Measurements from ENCODE around the gene EYS.

Gene EYS

DNA sequence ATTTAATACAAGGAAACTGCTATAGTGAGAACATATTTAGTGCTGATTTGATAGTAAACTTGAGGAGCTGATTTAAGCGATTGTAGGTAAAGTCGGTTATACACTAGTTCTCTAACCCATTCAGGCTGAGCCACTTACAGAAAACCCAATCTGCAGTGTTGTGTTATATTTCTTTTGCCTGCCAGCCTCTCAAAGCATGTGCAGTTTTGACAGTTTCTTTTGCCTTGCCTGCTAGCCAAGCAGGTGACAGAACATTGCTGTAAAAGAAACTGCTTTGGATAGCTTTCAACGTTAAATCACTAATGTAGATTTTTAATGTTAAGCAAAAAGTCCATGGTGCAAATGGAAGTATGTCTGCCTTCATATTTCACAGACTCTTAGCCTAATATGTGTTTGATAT lies 982.9 kb downstream of the EYS start:
- DNase-seq (ENCODE audit: low read depth in 2 of 2): no peak

DNA sequence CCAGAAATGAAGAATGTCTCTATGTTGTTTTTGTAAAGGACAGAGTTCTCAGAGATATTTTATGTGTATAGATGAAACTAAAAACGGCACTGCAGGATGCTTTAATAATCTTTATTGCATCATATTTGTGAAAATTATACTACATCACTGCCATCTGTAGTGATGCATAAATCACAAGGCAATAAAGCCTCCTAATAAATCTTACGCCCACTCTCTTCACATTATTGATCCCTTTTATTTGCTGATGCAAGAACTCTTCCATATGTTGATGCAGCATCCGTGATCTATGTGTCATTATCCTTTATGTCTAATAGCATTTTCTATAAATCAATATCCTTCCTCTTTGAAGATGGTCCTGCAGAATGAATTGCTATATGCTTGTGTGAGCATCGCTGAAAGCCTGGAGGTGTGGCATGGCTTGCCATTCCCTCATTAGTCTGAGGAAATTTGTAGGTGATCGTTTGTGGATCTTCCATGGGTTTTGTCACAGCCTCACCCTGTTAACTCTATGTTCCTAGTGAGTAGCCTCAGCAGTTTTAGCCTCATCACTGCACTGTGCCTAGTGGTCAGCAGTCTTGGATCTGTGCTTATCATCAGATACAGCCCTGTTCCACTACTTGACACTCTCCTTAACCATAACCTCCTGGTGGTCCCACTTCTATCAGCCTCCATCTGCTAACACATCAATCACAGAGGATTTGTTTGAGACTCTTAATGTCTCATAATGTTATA lies 983.5 kb downstream of the EYS start:
- no peak for DNase-seq (ENCODE audit: low read depth in 2 of 2)

DNA sequence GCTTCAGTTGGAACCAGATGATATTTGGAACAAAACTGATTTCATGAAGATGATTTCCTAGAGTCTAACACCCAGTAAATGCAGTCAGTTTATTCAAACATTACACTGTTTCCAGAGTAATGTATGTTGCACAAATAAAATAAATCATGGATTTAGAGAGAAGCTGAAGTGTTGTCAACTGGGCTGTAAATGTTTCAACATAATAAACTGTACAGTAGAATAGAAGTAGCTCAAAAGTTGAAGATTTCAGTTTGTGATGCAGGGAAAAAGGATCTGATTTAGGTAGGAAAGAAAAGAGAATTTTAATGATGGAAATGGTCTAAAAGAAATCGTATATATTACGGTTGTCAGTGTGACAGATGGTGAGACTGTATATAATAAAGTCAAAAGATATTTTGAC lies 985.2 kb downstream of the EYS start:
- no peak for DNase-seq (ENCODE audit: low read depth in 2 of 2)

DNA sequence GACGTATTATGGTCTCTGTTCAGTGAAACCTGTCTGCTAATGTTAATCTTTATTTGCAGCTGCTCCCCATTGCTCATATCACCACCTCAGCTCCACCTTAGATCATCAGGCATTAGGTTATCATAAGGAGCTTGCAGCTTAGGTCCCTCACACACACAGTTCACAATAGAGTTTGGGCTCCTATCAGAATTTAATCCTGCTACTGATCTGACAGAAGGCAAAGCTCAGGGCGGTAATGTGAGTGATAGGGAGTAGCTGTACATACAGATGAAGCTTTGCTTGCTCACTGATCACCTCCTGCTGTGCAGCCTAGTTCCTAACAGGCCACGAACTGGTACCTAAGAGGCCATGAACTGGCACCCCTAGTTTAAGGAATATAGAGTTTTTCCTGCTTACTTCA lies 989.7 kb downstream of the EYS start:
- DNase-seq (ENCODE audit: low read depth in 2 of 2): no peak

DNA sequence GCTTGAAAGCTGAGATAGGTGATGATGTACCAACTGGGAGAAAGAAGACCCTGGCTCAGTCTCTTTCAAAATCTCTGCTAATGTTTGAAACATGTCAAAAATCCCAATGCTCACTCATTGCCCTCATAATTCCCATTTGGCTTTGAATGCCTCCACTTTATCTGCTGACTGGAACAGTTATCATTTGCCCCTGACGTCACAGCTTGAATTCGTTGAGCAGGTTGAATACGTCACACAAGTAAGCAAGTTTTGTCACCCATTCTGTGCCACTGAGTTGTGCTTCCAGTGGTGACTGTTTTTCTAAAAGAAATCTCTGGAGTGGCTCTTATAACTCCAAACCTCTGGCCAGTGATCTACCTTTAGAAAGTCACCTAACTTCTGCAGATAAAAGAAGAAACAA lies 991.4 kb downstream of the EYS start:
- no peak for DNase-seq (ENCODE audit: low read depth in 2 of 2)

DNA sequence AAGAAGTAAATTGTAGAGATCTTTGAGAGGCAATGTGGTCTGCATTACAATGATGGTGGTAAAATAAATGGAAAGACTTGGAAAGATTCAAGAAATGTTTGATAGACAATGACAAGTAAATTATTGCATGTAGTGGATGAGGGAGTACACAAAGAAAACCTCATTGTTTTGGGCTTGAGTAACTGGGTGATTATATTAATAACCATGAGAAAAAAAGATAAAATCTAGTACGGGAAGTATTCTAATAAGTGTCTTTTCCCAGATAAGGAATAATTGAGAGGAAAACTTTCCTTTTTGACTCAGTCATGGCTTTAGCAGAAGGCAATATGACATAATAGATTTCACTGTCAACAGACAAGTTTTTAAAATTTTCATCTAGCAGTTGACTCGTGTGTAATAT lies 993.0 kb downstream of the EYS start:
- no peak for DNase-seq (ENCODE audit: low read depth in 2 of 2)

DNA sequence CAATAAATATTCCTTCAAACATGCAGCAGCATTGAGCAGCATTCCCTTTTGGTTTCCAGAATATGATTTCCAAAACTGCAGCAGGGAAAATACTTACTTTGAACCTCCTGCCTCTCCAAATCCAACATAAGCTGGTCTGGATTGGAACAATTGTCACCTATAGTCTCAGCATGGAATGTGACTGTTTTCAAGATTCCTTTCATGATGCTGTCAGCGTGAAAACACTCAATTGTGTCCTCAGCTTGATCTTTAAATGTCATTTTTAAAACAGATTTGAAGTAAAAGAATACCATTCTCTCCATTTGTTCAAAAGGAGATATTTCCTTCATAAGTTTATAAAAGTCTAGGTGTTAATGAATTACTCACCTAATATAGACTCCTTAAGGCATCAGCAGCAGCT lies 993.9 kb downstream of the EYS start:
- DNase-seq (ENCODE audit: low read depth in 2 of 2): no peak

DNA sequence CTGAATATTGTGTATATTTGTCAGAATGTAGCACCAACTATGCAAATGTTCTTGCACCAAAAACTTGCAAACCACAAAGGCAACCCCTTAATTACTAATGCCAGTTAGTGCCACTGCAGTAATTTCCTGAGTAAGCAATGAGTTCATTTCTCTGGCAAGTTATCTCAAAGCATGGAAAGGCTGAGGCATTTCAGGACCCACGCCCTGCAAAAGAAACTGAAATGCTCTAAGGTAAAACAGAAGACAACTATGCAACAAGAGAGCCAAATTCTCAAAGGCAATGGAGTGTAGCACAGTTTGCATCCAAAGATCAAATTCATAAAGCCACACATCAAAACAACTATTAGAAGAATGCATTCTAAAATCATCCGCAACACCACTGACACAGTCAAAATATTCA lies 994.4 kb downstream of the EYS start:
- DNase-seq (ENCODE audit: low read depth in 2 of 2): no peak

DNA sequence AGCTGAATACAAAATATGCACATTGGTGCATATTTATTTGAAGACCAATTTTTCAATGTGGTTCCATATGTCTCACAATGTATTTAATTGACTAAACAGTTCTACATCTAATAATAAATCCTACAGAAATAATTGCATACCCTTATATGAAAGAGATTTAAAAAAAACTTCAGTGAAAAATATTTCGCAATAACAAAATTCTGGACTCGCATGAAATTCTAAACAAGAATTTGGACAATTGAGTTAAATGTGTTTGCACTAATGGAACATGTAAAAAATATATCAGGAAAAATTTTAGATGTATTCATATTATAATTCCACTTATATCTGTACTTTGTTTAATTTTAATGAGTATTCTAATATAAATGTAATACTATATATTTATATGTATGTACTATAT lies 1003.1 kb downstream of the EYS start:
- DNase-seq (ENCODE audit: low read depth in 2 of 2): no peak

DNA sequence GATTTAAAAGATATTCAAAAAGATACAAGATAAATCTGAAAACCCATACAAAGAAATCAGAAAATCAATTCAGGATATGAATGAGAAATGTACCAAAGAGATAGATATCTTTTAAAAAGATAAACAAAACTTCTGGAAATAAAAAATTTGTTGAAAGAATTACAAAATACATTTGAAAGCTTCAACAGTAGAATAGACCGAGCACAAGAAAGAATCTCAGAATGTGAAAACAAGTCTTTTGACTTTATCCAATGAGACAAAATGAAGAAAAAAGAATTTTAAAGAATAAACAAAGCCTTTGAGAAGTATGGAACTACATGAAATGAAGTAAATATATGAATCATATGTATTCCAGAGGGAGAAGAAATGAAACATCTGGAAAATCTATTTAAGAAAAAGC lies 1011.0 kb downstream of the EYS start:
- no peak for DNase-seq (ENCODE audit: low read depth in 2 of 2)

DNA sequence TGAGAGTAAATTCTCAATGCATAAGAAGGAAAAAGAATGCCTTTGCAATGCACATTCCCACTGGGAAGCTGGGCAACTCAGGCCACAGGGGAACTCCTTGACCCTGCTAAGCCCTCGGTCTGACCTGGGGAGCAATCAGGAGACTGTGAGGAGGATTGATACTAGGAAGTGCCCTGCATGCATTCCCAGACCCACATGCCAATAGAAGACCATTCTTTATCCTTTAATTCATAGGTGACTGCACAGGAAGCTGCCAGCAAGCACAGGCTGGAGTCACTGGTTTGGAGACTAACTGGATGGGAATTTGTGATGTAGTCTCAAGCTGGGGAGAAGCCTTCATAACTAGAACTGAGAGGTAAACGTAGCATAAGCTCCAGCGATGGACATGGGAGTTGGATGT lies 1012.7 kb downstream of the EYS start:
- no peak for DNase-seq (ENCODE audit: low read depth in 2 of 2)

DNA sequence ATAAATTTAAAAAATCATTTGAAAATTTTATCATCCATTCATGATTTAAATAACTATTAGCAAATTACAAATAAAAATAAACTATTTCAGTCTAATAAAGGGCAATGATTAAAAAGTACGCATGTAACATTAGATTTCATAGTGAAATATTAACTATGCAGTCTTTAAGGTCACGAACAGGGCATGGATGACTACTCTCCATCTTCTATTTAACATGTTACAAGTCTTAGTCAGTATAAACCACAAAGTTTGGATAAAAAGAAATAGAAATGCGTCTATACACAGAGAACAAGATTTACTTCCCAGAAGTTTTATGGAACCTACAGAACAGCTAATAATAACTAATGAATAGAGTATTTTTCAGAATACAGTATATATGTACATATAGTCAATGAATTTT lies 1016.0 kb downstream of the EYS start:
- no peak for DNase-seq (ENCODE audit: low read depth in 2 of 2)

DNA sequence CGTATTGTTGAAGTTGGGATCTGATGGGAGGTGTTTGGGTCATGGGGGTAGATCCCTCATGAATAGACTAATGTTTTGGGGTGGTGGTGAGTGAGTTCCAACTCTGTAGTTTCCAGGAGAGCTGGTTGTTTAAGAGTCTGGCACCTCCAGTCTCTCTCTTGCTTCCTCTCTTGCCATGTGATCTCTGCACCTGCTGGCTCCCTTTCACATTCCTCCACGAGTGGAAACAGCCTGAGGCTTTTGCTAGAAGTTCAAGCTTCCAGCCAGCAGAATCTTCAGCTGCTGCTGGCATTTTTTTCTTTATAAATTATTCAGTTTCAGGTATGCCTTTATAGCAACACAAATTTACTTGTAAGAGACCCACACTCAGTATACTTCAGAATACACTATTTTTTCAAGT lies 1021.6 kb downstream of the EYS start:
- no peak for DNase-seq (ENCODE audit: low read depth in 2 of 2)

DNA sequence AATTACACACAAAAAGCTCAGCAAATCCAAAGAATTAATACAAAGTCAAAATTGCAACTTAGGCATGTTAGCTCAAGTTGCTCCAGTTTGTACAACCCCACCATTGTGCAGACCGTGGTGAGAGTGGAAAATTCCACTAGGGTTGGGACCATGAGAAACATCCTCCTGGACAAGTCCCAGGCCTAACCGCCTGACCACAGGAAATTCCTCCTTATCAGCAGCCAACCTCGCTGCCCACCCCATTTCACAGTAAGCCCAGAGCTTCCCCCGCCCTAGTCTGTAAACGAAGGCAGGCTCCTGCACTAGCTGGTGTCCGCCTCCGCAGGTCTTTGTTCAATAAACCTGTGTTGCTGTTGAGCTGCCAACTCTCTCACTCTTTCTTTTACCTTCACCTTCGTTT lies 1023.3 kb downstream of the EYS start:
- DNase-seq (ENCODE audit: low read depth in 2 of 2): no peak

DNA sequence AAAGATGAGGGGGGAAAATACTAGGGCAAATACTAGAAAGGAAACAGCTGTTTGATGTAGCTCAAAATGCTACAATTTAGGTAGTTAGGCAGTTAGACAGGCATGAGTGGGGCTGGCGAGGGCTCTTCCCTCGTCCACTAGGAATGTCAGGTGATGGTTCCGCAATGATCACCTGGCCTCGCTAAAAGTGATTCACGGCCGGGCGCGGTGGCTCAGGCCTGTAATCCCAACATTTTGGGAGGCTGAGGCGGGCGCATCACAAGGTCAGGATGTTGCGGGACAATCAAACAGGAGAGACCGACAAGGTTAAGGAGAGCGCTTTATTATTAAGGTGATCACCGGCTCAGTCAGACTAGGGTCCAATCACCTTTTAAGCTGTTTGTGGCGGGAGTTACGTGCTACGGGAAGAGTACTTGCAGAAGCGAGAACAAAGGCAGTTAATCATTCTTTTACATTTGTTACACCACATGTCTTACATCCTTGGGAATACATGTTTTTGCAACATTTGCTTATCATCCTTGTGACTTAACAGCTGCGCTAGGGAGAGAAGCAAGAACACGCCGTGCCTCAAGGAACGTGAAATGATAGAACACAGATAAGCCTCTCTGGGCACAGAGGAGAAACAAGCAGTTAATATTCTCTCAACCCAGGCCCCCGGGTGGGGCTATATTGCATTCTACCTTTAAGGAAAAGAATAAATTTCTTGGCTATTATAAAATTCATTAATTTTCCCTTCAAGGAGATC lies 1025.4 kb downstream of the EYS start:
- no peak for DNase-seq (ENCODE audit: low read depth in 2 of 2)

DNA sequence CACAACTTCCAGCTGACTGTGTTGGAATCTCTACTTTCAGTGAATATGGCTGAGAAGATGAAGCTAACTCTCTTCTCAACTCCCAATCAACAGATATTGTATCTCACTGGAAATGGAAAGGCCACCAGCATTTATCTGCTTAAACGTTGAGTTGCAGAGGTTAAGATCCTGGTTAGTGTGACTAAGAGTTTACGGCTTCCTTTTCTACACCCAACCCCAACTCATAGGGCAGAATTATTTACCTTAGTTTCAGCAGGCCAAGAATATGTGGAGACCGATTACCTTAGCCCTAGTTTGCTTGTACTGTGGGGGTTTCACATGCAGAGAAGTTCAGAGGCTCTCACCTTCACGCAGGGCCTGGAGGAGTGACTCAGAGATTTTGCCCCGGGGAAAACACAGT lies 1026.6 kb downstream of the EYS start:
- DNase-seq (ENCODE audit: low read depth in 2 of 2): no peak

DNA sequence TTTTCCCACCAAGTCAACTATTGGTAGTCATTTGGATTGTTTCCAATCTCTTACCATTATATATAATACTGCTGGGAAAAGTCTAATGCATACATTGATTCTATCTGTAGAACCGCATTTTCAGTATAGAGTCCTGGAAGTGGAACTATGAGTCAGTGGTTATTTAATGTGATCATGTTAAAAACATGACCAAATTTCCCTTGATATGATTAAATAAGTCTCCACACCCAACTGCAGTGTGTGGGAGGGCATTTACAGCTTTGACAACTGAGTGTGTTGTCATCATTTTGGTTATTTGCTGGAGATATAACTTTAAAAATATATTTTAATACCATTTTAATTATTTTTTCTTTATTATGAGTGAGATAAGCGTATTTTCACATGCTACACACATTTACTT lies 1027.6 kb downstream of the EYS start:
- no peak for DNase-seq (ENCODE audit: low read depth in 2 of 2)

DNA sequence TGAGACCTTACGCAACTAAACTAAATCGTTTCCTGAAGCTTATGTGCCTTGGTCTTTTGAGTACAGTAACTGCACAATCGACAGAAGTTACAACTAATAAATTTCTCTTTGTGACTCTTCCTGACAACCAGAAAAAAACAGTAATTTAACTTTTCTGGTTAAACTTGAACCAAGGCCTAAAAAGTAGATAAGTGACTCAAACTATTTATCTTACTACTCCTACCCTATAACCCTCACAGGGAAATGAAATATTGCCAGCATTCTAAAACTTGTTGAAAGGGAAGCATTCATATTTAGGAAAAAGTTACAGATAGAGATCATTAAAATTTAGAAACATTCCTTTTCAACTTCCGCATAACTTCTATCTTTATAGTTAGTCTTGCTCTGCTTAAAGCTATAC lies 1034.4 kb downstream of the EYS start:
- DNase-seq (ENCODE audit: low read depth in 2 of 2): no peak

DNA sequence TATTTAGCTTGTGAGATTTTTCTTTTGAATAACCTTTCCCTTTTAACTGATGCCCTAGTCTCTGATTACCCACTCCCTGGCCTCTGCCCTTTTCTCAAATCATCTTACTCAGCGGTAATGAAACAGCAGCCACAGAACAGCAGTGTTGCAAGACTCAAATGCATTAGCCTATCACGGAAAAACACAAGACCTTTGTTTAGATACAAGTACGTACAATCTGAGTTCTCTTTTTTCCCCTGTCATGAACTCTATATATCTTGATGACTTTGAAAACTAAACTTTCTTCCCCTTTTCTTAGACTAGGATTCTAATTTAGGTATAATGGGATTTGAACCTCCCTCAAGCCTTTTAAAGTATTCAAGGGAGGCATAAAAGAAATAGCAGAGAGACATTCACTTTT lies 1034.9 kb downstream of the EYS start:
- DNase-seq (ENCODE audit: low read depth in 2 of 2): no peak

DNA sequence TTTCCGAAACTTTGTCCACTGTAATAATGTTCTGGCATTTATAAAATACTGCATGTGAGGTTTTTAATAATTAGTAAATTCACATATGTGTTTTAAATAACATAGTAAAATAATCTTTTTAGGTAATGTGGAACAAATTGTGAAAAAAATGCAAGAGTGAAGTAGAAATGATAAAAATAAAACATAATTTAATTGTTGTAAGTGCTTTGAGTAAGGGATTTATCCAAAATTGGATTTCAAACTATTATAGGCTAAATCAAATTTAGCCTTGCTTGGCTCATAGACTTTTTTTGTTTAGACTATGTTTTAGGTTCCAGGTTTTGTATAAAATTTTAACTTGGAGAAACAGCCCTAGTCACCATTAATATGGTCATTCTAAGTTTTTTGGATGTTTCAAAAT lies 1041.9 kb downstream of the EYS start:
- DNase-seq (ENCODE audit: low read depth in 2 of 2): no peak

DNA sequence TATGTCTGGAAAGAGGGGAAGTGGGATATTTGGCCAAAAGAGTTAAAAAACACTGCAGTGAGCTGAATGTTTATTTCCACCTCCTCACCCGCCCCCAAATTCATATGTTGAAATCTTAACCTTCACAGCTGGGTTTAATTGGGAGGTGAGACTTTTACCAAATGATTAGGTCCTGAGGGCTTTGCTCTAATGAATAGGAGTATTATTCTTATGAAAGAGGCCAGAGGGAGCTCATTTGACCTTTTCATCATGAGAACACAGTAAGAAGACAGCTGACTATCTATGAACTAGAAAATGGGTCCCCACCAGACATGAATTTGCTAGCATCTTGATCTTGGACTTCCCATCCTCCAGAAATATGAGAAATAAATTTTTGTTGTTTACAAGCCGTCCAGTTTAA lies 1042.5 kb downstream of the EYS start:
- no peak for DNase-seq (ENCODE audit: low read depth in 2 of 2)

DNA sequence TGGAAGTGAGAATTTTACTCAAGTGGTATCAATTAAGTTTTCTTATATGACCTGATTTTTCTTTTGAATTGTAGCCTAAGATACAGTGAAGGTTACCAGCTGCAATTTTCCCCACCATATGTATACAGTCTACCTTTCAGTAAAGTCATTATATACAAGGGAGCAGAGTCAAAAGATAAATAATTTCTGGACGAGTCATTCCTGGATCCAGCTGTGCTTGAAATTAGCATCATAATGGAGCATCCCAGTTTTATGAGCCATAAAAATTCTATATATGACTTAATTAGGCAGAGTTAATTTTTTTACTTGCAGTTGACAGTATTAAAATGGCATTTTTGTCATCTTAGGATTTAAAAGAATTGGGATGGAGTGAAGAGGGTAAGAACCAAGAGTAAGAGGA lies 1063.0 kb downstream of the EYS start:
- DNase-seq (ENCODE audit: low read depth in 2 of 2): no peak

DNA sequence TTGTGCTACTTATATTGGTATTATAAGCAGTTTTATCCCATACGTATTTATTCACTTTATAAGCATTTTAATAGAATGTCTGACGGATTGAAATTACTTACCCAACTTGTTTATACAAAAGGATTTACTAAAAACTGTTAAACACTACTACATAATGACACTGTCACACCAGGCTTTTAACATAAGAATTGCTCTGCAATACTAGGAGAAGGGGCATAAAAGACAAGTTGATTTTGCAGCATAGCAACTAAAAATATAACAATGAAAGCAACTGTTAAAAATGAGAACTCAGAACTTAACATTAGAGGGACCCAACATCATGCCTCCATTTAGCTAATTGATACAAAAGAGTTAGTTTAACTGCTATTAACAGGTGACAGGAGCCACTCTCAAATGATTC lies 1076.1 kb downstream of the EYS start:
- no peak for DNase-seq (ENCODE audit: low read depth in 2 of 2)

DNA sequence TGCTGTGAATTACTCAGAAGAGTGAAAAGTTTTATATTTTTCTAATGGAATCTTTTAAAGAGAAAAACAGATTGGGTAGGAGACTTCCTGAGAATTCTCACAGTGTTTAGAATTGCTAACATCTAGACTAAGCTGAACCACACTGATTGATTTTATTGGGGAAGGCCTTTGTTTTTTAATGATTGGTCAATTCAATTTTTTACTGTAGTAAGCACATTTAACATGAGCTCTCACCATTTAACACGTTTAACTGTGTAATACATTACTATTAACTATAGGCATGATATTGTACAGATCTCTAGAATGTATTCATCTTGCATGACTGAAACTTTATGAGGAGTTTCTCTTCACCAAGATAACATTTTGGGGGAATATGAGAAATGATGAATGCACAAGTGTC lies 1084.1 kb downstream of the EYS start:
- DNase-seq (ENCODE audit: low read depth in 2 of 2): no peak
